ENCODE results near the gene MYBPC3.
A peak's percentile ranks its signal among the peaks of the same experiment; 100 is the strongest.

Gene MYBPC3

DNA sequence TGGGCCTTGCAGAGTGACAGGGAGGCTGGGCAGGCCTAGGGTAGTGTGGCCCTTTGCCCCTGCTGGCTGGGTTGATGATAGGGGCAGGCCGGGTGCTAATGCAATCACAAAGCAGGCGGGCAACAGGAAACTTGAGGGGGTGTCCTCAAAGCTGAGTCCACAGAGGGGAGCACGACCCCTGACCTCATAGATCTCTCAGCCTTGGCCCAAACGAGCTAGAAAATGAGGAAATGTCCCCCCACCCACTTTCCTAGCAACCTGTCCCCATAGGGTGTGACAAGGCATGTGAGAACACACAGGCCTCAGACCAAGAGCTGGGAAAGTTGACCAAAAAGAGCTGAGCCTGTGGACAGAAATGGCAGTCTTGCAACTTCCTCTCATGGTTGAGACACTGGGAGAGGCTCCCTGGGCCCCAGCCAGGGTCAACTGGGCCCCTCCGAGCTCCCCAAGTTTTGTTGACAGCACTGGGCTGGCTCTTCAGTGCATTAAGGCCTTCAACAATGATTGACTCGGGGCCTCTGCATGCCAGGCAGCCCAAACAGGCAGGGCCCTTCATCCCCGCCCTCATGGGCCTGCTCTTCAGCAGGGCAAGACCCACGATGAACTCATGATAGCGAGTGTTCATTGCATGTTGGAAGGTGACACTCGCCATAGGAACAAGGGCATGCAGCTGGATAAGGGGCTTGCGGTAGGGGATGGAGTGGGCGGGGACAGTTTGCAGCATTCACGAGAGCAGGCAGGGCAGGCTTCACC lies 35.6 kb upstream of the MYBPC3 start:
- no peak for DNase-seq (ENCODE audit: insufficient read length, low spot score)

DNA sequence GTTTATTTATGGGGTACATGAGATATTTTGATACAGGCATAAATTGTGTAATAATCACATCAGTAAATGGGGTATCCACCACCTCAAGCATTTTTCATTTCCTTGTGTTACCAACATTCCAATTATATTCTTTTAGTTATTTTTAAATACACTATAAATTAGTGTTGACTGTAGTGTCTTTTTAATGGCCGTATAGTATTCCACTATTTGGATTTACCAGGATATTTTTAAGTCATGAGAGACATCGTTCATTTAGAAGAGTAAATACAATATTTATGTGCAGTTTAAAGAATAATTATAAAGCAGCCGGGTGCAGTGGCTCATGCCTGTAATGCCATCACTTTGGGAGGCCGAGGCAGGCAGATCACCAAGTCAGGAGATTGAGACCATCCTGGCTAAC lies 32.0 kb upstream of the MYBPC3 start:
- no peak for FAIRE-seq
- no peak for DNase-seq (ENCODE audit: insufficient read length, low spot score)

More for the DNA sequence above, 35.6 kb upstream of the MYBPC3 start:
- no peak for FAIRE-seq

DNA sequence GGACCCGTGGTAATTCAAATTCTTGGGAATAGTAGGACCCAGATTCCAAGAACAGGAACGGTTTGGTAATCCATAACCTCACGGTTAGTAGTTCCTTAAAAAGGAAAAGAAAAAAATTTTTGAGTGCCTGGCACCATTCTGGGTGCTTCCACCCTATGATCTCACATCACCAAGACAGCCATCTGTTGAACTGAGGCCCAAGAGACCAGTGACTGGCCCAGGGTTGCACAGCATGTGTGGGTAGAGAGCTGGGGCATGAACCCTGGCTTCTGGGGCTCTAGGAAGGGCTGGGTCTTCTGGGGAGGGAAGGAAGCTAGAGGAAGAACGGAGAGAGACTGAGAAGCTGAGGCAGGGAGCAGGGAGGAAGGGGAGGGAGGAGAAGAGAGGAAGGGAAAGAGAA lies 30.6 kb upstream of the MYBPC3 start:
- no peak for FAIRE-seq
- DNase-seq (ENCODE audit: insufficient read length, low spot score) = no peak

- DNase-seq (ENCODE audit: insufficient read length, low spot score) (no peak), FAIRE-seq (no peak)
Observed at GRCh38 chr11:47380078-47380477, 27.6 kb upstream of the MYBPC3 start.

DNA sequence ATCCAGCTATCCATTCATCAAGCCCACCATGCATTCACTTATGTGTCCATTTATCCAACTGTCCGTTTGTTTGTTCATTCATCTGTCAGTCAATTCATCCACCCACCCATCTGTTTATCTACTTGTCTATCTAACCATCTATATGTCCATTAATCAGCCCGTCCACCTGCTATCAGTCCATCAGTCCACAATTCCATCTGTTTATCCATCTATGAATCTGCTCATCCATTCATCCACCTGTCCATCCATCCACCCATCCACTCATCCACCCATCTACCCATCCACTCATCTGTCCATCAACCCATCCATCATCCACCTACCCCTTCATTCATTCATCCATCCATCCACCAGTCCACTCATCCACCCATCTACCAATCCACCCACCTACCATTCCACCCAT lies 26.8 kb upstream of the MYBPC3 start:
- FAIRE-seq (peak; percentile 83), DNase-seq (ENCODE audit: insufficient read length, low spot score) (no peak)

DNA sequence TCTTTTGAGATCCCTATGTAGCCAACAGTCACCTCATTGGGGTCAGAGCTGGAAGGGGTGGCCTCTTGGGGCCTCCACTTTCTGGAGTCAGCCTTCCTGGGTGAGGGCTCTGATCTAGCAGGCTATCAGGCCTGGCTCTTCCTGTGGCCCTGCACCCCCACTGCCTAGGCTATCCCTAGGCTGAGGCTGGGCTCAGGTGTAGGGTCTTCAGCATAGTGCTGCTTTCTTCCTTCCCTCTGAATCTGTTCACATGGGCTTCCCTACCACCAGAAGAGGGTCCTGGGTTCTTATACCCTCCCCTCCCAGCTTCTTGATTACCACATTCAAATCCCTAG lies 26.3 kb upstream of the MYBPC3 start:
- FAIRE-seq (no peak), DNase-seq (ENCODE audit: insufficient read length, low spot score) (no peak)

DNA sequence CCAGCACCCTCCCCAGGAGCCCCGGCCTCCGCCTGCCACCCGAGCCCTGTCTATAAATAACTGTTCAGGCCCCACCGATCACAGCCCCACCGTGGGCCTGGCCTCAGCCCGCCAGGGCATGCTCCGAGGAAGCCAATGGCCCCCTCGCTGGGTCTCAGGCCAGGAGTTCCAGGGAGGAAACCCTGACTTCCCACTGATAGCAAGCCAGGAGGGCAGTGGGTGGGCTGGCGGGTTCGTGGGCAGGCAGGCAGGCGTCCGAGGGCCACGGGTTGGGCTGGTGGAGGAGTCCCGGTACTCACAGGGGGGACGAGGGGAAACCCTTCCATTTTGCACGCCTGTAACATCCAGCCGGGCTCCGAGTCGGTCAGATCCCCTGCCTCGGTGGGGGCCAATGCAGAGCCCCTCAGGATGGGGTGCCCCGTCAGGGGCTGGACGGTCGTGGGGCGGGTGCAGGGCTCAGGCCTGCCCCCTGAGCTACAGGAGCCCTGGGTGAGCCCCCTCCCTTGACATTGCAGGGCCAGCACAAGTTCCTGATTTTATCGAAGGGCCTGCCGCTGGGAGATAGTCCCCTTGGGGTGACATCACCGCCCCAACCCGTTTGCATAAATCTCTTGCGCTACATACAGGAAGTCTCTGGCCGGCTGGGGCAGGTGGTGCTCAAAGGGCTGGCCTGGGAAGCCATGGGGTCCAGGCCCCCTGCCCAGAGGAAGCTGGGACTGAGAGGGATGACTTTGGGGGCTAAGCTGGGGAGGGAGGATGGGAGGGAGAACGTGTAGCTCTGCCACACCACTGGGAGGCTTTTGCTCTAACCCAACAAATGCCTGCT lies 25.7 kb upstream of the MYBPC3 start, which contains the start of gene SPI1:
TSS of gene SPI1 (minus strand) at position 538 of the 826 bp plus-strand sequence. CDS start at position 344, 194 bp downstream.
- FAIRE-seq = peak; percentile 86
- DNase-seq (ENCODE audit: insufficient read length, low spot score) = peak; percentile 84

DNA sequence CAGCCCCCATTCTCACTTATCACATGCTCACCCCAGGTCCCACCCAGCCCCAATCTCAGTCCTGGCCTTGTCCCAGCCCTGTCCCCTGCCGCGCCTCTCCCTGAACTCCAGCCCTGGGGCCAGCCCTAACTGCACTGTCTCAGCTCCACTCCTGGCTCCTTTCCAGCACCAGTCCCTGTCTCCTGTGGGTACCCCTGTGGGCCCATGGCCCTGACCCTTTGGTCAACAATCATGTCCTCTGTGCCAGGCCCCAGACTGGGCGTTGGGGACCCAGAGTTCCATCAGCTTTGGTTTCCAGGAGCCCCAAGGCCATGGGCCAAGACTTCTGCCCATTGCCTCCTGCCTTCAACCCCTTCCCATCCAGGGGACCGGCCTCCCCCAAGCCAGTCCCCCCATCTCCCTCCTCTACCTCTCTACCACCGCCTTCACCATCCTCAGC lies 25.1 kb upstream of the MYBPC3 start:
- DNase-seq (ENCODE audit: insufficient read length, low spot score) (no peak), FAIRE-seq (peak; percentile 55)

DNA sequence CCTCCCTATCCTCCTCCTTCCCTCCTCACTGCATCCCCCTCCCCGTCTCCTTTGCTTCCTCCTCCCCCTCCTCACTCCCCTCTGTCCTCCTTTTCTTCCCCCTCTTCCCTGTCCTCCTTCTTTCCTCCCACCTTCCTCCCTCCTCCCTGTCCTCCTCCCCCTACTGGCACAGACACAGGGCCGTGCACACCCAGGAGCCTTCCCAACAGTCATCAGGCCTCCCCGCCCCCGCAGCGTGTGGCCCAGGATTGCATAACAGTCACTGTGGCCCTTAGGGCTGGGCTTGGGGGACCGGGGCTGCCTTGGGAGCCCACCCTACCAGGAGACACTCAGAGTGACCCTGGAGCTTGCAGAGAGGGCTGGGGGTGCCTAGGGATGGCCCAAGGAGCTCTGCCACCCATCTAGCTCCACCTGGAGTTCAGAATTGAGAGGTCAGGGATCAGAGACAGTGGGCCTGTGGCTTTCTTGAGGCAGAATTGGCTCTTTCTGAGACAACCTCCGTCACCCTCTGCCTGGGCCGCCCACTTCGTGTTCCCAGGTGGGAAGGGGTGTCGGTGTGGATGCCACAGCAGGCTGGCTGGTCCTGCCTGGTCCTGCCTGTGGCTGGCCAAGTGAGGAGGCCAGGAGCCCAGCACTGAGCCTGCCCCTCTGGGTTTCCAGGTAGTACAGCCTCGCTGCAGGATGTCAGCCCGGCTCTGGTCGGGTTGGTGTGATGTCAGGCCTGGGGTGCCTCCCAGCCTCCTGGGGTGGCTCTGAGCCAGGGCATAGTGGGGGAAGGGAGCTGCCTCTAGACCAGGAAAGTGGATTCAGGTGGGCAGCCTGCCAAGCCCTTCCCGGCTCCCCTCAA lies 24.2 kb upstream of the MYBPC3 start:
- peak; percentile 40 for FAIRE-seq

GRCh38 chr11:47376107-47376524 lies 23.6 kb upstream of the MYBPC3 start:
- DNase-seq (ENCODE audit: insufficient read length, low spot score) = no peak
- no peak for FAIRE-seq

More for the DNA sequence above, 24.2 kb upstream of the MYBPC3 start:
- DNase-seq (ENCODE audit: insufficient read length, low spot score) = no peak

- FAIRE-seq (no peak), DNase-seq (ENCODE audit: insufficient read length, low spot score) (no peak)
Observed at GRCh38 chr11:47375546-47376085, 23.1 kb upstream of the MYBPC3 start.

DNA sequence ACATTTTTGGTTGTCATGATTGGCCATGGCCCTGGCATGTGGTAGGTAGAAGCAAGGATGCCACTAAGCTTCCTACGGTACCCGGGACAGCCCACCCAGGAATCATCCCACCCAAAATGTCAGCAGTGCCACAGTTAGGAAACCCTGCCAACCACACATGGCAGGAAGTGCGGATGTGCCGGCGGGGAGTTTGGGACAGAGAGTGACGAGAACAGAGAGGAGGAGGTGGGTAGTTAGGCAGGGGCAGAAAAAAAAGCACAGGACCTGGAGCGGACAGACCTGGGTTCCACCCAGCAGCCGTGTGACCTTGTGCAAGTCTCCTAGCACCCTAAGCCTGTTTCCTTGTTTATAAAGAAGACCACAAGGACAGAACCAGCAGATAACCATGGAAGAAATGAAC lies 22.5 kb upstream of the MYBPC3 start:
- DNase-seq (ENCODE audit: insufficient read length, low spot score) (no peak), FAIRE-seq (no peak)

GRCh38 chr11:47374720-47375019 lies 22.2 kb upstream of the MYBPC3 start:
- DNase-seq (ENCODE audit: insufficient read length, low spot score) = no peak
- no peak for FAIRE-seq

- FAIRE-seq (no peak), DNase-seq (ENCODE audit: insufficient read length, low spot score) (peak; percentile 76)
Observed at GRCh38 chr11:47373876-47374719, 21.6 kb upstream of the MYBPC3 start.

GRCh38 chr11:47372422-47372821 lies 19.9 kb upstream of the MYBPC3 start:
- no peak for FAIRE-seq
- DNase-seq (ENCODE audit: insufficient read length, low spot score) = no peak

GRCh38 chr11:47369676-47370075 lies 17.2 kb upstream of the MYBPC3 start:
- FAIRE-seq (no peak), DNase-seq (ENCODE audit: insufficient read length, low spot score) (no peak)

- FAIRE-seq (no peak), DNase-seq (ENCODE audit: insufficient read length, low spot score) (no peak)
Observed at GRCh38 chr11:47366020-47366490, 13.6 kb upstream of the MYBPC3 start.

GRCh38 chr11:47361419-47361818 lies 8.9 kb upstream of the MYBPC3 start:
- FAIRE-seq (no peak), DNase-seq (ENCODE audit: insufficient read length, low spot score) (no peak)

GRCh38 chr11:47360341-47360740 lies 7.8 kb upstream of the MYBPC3 start:
- no peak for DNase-seq (ENCODE audit: insufficient read length, low spot score)
- no peak for FAIRE-seq

DNA sequence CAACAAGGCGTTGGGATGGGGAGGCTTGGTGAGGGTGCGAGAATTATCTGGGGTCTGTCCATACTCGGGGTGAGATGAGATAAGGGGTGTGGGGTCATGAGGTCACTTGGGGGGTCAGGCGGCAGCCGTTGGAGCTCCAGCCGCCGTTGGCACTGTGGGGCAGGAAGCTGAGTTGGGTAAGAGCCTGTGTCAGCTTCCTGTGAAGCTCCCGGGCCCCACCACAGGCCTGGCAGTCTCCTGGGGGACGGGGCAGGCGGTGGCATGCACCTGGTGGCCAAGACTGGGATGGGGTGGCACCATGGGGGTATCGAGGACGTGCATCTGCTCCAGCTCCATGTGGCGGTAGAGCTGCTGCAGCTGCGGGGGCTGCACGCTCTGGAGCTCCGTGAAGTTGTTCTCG lies 7.1 kb upstream of the MYBPC3 start:
- DNase-seq (ENCODE audit: insufficient read length, low spot score) (no peak), FAIRE-seq (no peak)
